Astrocyte (in vitro differentiated cells and primary cell): ENCODE results near the gene GLRA1. TPM values are rescaled to one million over a fixed set of nuclear protein-coding genes. Genes with fewer than 3 reads are reported as not detected.

Source experiments
- DNase-seq: peaks from one replicate; pipeline ENCODE4 v3.0.0-alpha.2; 2010; ENCODE audit warnings: low read depth
- FAIRE-seq: peaks from 2 replicates; lab custom pipeline; 2011; peaks lifted over from hg19 to GRCh38; lab: Jason Lieb, UNC
- H2AFZ ChIP-seq: 2 replicates; pipeline ENCODE4 v1.6.0; 2012; ENCODE audit warnings: low read depth, low read length, inconsistent platforms
- H3K27ac ChIP-seq: 2 replicates; pipeline ENCODE4 v1.5.1; 2011; ENCODE audit warnings: low read depth, low read length, inconsistent platforms
- H3K27me3 ChIP-seq: 2 replicates; pipeline ENCODE4 v1.6.0; 2011; ENCODE audit warnings: low read length, inconsistent platforms; ENCODE audit not compliant: insufficient read depth
- H3K36me3 ChIP-seq: 2 replicates; pipeline ENCODE4 v1.5.1; 2011; ENCODE audit warnings: low read length, inconsistent platforms; ENCODE audit not compliant: insufficient read depth
- H3K4me1 ChIP-seq: 2 replicates; pipeline ENCODE4 v1.5.1; 2011; ENCODE audit warnings: low read length, inconsistent platforms; ENCODE audit not compliant: insufficient read depth
- H3K4me2 ChIP-seq: 2 replicates; pipeline ENCODE4 v1.6.0; 2012; ENCODE audit warnings: low read length, inconsistent platforms
- H3K4me3 ChIP-seq: 2 replicates; pipeline ENCODE4 v1.5.1; 2011; ENCODE audit warnings: low read depth, mild to moderate bottlenecking, low read length, inconsistent platforms; ENCODE audit not compliant: insufficient read depth
- H3K79me2 ChIP-seq: 2 replicates; pipeline ENCODE4 v1.6.0; 2012; ENCODE audit warnings: mild to moderate bottlenecking, low read length, inconsistent platforms; ENCODE audit not compliant: insufficient read depth
- H3K9ac ChIP-seq: 2 replicates; pipeline ENCODE4 v1.6.0; 2012; ENCODE audit warnings: mild to moderate bottlenecking, low read length, inconsistent platforms
- H3K9me3 ChIP-seq: 2 replicates; pipeline ENCODE4 v1.5.1; 2012; ENCODE audit warnings: low read depth, mild to moderate bottlenecking, low read length, inconsistent platforms; ENCODE audit not compliant: insufficient read depth
- H4K20me1 ChIP-seq: 2 replicates; pipeline ENCODE4 v1.6.0; 2012; ENCODE audit warnings: low read length, inconsistent platforms; ENCODE audit not compliant: insufficient read depth
- H3K27ac Mint-ChIP-seq: one replicate; pipeline ENCODE4 v1.8.0; 2021; ENCODE audit warnings: mild to moderate bottlenecking, mixed read lengths; ENCODE audit not compliant: unreplicated experiment
- H3K27me3 Mint-ChIP-seq: one replicate; pipeline ENCODE4 v1.8.0; 2021; ENCODE audit warnings: low read depth, mixed read lengths; ENCODE audit not compliant: unreplicated experiment
- H3K36me3 Mint-ChIP-seq: one replicate; pipeline ENCODE4 v1.8.0; 2021; ENCODE audit warnings: low read depth, mixed read lengths; ENCODE audit not compliant: unreplicated experiment
- H3K4me1 Mint-ChIP-seq: one replicate; pipeline ENCODE4 v1.8.0; 2021; ENCODE audit warnings: low read depth, mixed read lengths; ENCODE audit not compliant: unreplicated experiment
- H3K4me3 Mint-ChIP-seq: one replicate; pipeline ENCODE4 v1.8.0; 2021; ENCODE audit warnings: mild to moderate bottlenecking, moderate library complexity, mixed read lengths; ENCODE audit not compliant: unreplicated experiment
- H3K9me3 Mint-ChIP-seq: one replicate; pipeline ENCODE4 v1.8.0; 2021; ENCODE audit warnings: mild to moderate bottlenecking, mixed read lengths; ENCODE audit not compliant: unreplicated experiment
- EZH2 ChIP-seq: IDR thresholded peaks from 2 replicates; pipeline ENCODE4 v1.6.1; 2012; ENCODE audit warnings: mild to moderate bottlenecking, low read length, inconsistent platforms; ENCODE audit not compliant: insufficient read depth
- total RNA-seq: library from RNA; stranded (reverse); gene quantifications from 2 replicates; pipeline ENCODE4 v1.2.1, GENCODE V29; 2021
- TF ChIP-seq, protein P1 (sequence below): IDR thresholded peaks from 2 replicates; pipeline ENCODE4 v1.5.1; 2011; ENCODE audit warnings: low read depth, mild to moderate bottlenecking, inconsistent platforms, low read length, moderate library complexity; ENCODE audit not compliant: insufficient read depth

GLRA1 gene
- total RNA-seq, 1 donor from 2014 or later = not detected

DNA sequence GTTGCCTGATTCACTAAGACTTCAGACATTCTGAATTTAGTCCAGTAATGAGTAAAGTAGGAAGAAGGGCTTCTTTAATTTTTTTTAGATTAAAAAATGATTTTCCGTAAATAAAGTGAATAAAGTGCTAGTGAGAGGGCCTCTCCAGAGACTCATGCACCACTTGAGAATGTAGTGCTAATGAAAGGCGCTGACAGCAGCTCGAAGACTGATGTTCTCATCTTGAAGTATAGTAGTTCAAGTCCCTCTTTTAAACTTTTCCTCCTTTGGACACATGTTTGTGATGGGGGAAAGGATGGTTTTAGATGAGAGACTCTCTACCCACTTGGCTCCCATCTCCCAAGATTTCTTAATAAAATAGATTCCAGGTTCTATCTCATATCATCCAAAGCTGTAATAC lies 104.4 kb downstream of the GLRA1 start:
- Histone ChIP-seq H3K27me3 (no peaks in the 10 kb centered on the region), H3K79me2 (no peaks in the 10 kb centered on the region), H3K9me3 (no peaks in the 10 kb centered on the region), H3K27ac (no peak overlapping the region), H3K4me2 (no peak overlapping the region), H3K4me1 (no peaks in the 10 kb centered on the region), H3K9ac (no peak overlapping the region), H2AFZ (no peak overlapping the region), H3K4me3 (no peak overlapping the region), H3K36me3 (peaks cover 7% of the 10 kb centered on the region), H4K20me1 (peaks cover 28% of the 10 kb centered on the region)
- Mint-ChIP-seq H3K9me3 (no peaks in the 10 kb centered on the region), H3K36me3 (peaks cover 3% of the 10 kb centered on the region), H3K27ac (no peak overlapping the region), H3K4me3 (no peak overlapping the region), H3K4me1 (no peaks in the 10 kb centered on the region), H3K27me3 (no peaks in the 10 kb centered on the region)
- no peak for DNase-seq
- FAIRE-seq = no peak
- TF ChIP-seq, protein P1, sequence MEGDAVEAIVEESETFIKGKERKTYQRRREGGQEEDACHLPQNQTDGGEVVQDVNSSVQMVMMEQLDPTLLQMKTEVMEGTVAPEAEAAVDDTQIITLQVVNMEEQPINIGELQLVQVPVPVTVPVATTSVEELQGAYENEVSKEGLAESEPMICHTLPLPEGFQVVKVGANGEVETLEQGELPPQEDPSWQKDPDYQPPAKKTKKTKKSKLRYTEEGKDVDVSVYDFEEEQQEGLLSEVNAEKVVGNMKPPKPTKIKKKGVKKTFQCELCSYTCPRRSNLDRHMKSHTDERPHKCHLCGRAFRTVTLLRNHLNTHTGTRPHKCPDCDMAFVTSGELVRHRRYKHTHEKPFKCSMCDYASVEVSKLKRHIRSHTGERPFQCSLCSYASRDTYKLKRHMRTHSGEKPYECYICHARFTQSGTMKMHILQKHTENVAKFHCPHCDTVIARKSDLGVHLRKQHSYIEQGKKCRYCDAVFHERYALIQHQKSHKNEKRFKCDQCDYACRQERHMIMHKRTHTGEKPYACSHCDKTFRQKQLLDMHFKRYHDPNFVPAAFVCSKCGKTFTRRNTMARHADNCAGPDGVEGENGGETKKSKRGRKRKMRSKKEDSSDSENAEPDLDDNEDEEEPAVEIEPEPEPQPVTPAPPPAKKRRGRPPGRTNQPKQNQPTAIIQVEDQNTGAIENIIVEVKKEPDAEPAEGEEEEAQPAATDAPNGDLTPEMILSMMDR = no peak
- no peak for TF ChIP-seq EZH2

DNA sequence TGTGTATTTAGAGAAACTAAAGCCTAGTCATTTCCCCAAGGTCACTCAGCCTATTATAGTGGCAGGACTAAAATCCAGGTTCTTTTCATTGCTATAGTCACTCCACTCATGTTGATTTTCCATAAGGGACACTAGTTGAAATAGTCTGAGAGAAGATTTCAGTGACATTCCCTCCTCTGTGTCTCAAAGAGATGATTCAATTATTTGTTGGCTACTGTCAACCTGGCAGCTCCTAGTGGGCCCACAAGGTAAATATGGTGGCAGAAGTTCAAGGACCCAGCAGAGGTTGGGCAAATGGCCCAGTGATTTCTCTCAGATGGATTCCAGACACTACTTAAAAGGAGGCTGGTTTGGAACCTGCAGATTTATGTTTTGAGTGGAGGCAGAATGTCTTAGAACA lies 104.8 kb downstream of the GLRA1 start:
- FAIRE-seq = no peak
- H3K9me3 ChIP-seq = no peaks in the 10 kb centered on the region
- TF ChIP-seq, protein P1 = no peak
- no peak for TF ChIP-seq EZH2

DNA sequence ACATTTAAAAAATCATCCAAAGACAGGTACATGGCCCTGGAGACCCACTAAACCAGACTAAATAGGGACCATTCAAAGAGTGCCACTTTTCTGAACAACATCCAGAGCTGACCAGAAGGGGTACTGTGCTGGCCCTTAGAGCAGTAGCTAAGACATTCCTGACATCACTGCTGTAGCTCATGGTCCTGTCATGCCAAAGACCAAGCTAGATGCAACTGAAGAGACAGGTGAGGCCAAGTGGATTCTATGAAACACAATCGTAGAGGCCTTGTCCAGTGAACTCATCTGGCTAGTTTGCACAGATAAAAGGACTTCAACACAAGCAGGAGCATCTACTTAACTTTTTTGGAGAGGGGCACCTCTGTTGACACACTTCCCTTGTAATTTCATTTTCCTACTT lies 109.6 kb downstream of the GLRA1 start:
- Mint-ChIP-seq H3K4me1 (peaks cover 17% of the 10 kb centered on the region), H3K9me3 (peaks cover 2% of the 10 kb centered on the region), H3K27ac (no peak overlapping the region), H3K4me3 (no peak overlapping the region), H3K27me3 (no peaks in the 10 kb centered on the region), H3K36me3 (peaks cover 20% of the 10 kb centered on the region)
- H3K79me2 ChIP-seq = peaks cover 5% of the 10 kb centered on the region
- no peak overlapping the region for H2AFZ ChIP-seq
- H3K9me3 ChIP-seq = no peaks in the 10 kb centered on the region
- TF ChIP-seq, protein P1 = no peak
- TF ChIP-seq EZH2 = no peak
- peaks cover 7% of the 10 kb centered on the region for H3K4me1 ChIP-seq
- H3K36me3 ChIP-seq = peaks cover 30% of the 10 kb centered on the region
- H3K9ac ChIP-seq = no peak overlapping the region
- H3K27me3 ChIP-seq = no peaks in the 10 kb centered on the region
- FAIRE-seq (no peak), DNase-seq (no peak)
- H3K4me2 ChIP-seq = no peak overlapping the region
- no peak overlapping the region for H3K4me3 ChIP-seq
- H4K20me1 ChIP-seq = peaks cover 40% of the 10 kb centered on the region
- H3K27ac ChIP-seq = no peak overlapping the region

More for the DNA sequence above, 104.8 kb downstream of the GLRA1 start:
- H3K4me1 ChIP-seq = no peaks in the 10 kb centered on the region
- no peaks in the 10 kb centered on the region for H3K4me1 Mint-ChIP-seq
- no peak overlapping the region for H3K4me3 Mint-ChIP-seq
- peaks cover 11% of the 10 kb centered on the region for H3K36me3 ChIP-seq
- H3K27ac ChIP-seq = no peak overlapping the region
- no peak overlapping the region for H3K4me3 ChIP-seq
- H3K27me3 Mint-ChIP-seq = no peaks in the 10 kb centered on the region
- no peak overlapping the region for H3K4me2 ChIP-seq
- no peaks in the 10 kb centered on the region for H3K9me3 Mint-ChIP-seq
- peaks cover 26% of the 10 kb centered on the region for H4K20me1 ChIP-seq
- peaks cover 4% of the 10 kb centered on the region for H3K36me3 Mint-ChIP-seq
- no peak for DNase-seq
- H3K27me3 ChIP-seq = no peaks in the 10 kb centered on the region
- no peaks in the 10 kb centered on the region for H3K79me2 ChIP-seq
- H3K9ac ChIP-seq = no peak overlapping the region
- no peak overlapping the region for H3K27ac Mint-ChIP-seq
- H2AFZ ChIP-seq = no peak overlapping the region
